H1 (cell line): Measurements from ENCODE around the gene CRYGN. TPM values are rescaled to one million over a fixed set of nuclear protein-coding genes. Genes with fewer than 3 reads are reported as not detected.

ENCODE experiments used
- CTCF ChIA-PET: fragments of 300-600 bp; sonication (Branson Sonifier 250); formaldehyde crosslinking; loops from one replicate; lab custom pipeline; 2021; ENCODE audit not compliant: partially characterized antibody; lab: Charles Lee
- POLR2A ChIA-PET: fragments of 300-600 bp; sonication (Branson Sonifier 250); formaldehyde crosslinking; loops from one replicate; lab custom pipeline; 2021; ENCODE audit warnings: inconsistent platforms; ENCODE audit not compliant: partially characterized antibody; lab: Charles Lee
- DNase-seq, 2 experiments: peaks; one replicate each; pipeline versions ENCODE4 v3.0.0 to v3.0.0-alpha.2; 2010 to 2022; ENCODE audit warnings: low spot score in 2 of 2, low read depth in 1 of 2, mixed read lengths in 1 of 2
- FAIRE-seq: peaks from 2 replicates; lab custom pipeline; 2011; peaks lifted over from hg19 to GRCh38; lab: Jason Lieb, UNC
- H2AFZ ChIP-seq: 2 replicates; pipeline ENCODE4 v1.8.1; 2012; ENCODE audit warnings: low read length, inconsistent platforms
- H2AK5ac ChIP-seq: 2 replicates; pipeline ENCODE4 v1.6.1; 2013; ENCODE audit warnings: low read depth, low read length
- H2BK120ac ChIP-seq: replicated peaks from 2 replicates; pipeline ENCODE3; 2013; ENCODE audit warnings: low read depth, low read length, inconsistent platforms
- H2BK12ac ChIP-seq: 2 replicates; pipeline ENCODE4 v1.6.1; 2013; ENCODE audit warnings: low read depth, low read length
- H2BK15ac ChIP-seq: 2 replicates; pipeline ENCODE4 v1.6.1; 2013; ENCODE audit warnings: low read length
- H2BK20ac ChIP-seq: 2 replicates; pipeline ENCODE4 v1.6.1; 2013; ENCODE audit warnings: low read length
- H2BK5ac ChIP-seq: 2 replicates; pipeline ENCODE4 v1.6.1; 2013; ENCODE audit warnings: low read depth, low read length
- H3K14ac ChIP-seq: 2 replicates; pipeline ENCODE4 v1.6.1; 2013; ENCODE audit warnings: inconsistent platforms; ENCODE audit not compliant: insufficient read length
- H3K18ac ChIP-seq: 2 replicates; pipeline ENCODE4 v1.6.1; 2013; ENCODE audit warnings: low read length; ENCODE audit errors: extremely low read depth
- H3K23ac ChIP-seq: 2 replicates; pipeline ENCODE4 v1.6.1; 2013; ENCODE audit warnings: inconsistent platforms; ENCODE audit not compliant: insufficient read length
- H3K23me2 ChIP-seq: 2 replicates; pipeline ENCODE4 v1.6.1; 2013; ENCODE audit warnings: low read depth, low read length
- H3K27ac ChIP-seq: 2 replicates; pipeline ENCODE4 v1.6.1; 2011; ENCODE audit warnings: low read depth, low read length, inconsistent platforms
- H3K27me3 ChIP-seq, 4 experiments: replicated peaks in 1 of 4; 1 replicate in 1 of 4; 2 replicates in 3 of 4; pipeline versions ENCODE4 v1.6.1 to v1.8.1; 2011 to 2013; ENCODE audit warnings: low read length in 3 of 4, mild to moderate bottlenecking in 3 of 4, inconsistent platforms in 2 of 4, mixed read lengths in 2 of 4, moderate library complexity in 1 of 4; ENCODE audit not compliant: control insufficient read depth in 3 of 4, insufficient read depth in 3 of 4; ENCODE audit errors: extremely low read depth in 1 of 4
- H3K36me3 ChIP-seq, 4 experiments: 2 replicates each; pipeline versions ENCODE4 v1.6.1 to v1.8.1; 2011 to 2013; ENCODE audit warnings: mild to moderate bottlenecking in 4 of 4, low read length in 3 of 4, moderate library complexity in 2 of 4, control low read depth in 1 of 4, inconsistent platforms in 1 of 4; ENCODE audit not compliant: insufficient read depth in 4 of 4, control insufficient read depth in 2 of 4
- H3K4ac ChIP-seq: replicated peaks from 2 replicates; pipeline ENCODE3; 2013; ENCODE audit warnings: low read length, low read depth, mixed read lengths, inconsistent platforms; ENCODE audit not compliant: insufficient read length
- H3K4me1 ChIP-seq, 4 experiments: replicated peaks in 1 of 4; 1 replicate in 1 of 4; 2 replicates in 3 of 4; pipeline versions ENCODE4 v1.6.1 to v1.8.1; 2011 to 2013; ENCODE audit warnings: low read length in 3 of 4, inconsistent platforms in 2 of 4, mixed read lengths in 1 of 4; ENCODE audit not compliant: insufficient read depth in 4 of 4, control insufficient read depth in 3 of 4
- H3K4me2 ChIP-seq, 2 experiments: 2 replicates each; pipeline versions ENCODE4 v1.6.1 to v1.8.1; 2011 to 2013; ENCODE audit warnings: low read depth in 2 of 2, low read length in 2 of 2, control low read depth in 1 of 2, inconsistent platforms in 1 of 2, mild to moderate bottlenecking in 1 of 2; ENCODE audit not compliant: insufficient read depth in 1 of 2
- H3K4me3 ChIP-seq, 4 experiments: fragments of 200-600, 300-600 bp in 1 of 4; sonication (generic), shearing (Covaris generic), sonication (Bioruptor Twin) in 1 of 4; 2 replicates each; pipeline versions ENCODE4 v1.5.1 to v1.8.1; 2011 to 2016; ENCODE audit warnings: low read length in 4 of 4, low read depth in 3 of 4, control low read depth in 2 of 4, inconsistent platforms in 2 of 4, mild to moderate bottlenecking in 2 of 4, mixed read lengths in 1 of 4, moderate library complexity in 1 of 4; ENCODE audit not compliant: insufficient read depth in 2 of 4; ENCODE audit errors: extremely low read depth in 1 of 4
- H3K56ac ChIP-seq: replicated peaks from 2 replicates; pipeline ENCODE3; 2013; ENCODE audit warnings: low read depth, mild to moderate bottlenecking, mixed read lengths, low read length, inconsistent platforms; ENCODE audit not compliant: insufficient read length
- H3K79me1 ChIP-seq: 2 replicates; pipeline ENCODE4 v1.6.1; 2013; ENCODE audit warnings: low read depth, low read length, control low read depth
- H3K79me2 ChIP-seq, 2 experiments: 2 replicates each; pipeline versions ENCODE4 v1.6.1 to v1.8.1; 2012 to 2013; ENCODE audit warnings: low read length in 2 of 2, mild to moderate bottlenecking in 2 of 2, inconsistent platforms in 1 of 2; ENCODE audit not compliant: insufficient read depth in 2 of 2, control insufficient read depth in 1 of 2
- H3K9ac ChIP-seq, 4 experiments: replicated peaks in 1 of 4; 1 replicate in 1 of 4; 2 replicates in 3 of 4; pipeline versions ENCODE4 v1.6.1 to v1.8.1; 2011 to 2013; ENCODE audit warnings: low read depth in 3 of 4, low read length in 3 of 4, control low read depth in 2 of 4, mild to moderate bottlenecking in 2 of 4, moderate library complexity in 2 of 4, inconsistent platforms in 1 of 4; ENCODE audit errors: extremely low read depth in 1 of 4
- H3K9me3 ChIP-seq, 2 experiments: 2 replicates each; pipeline versions ENCODE4 v1.6.1 to v1.8.1; 2012 to 2013; ENCODE audit warnings: mild to moderate bottlenecking in 2 of 2, moderate library complexity in 2 of 2, control low read depth in 1 of 2, inconsistent platforms in 1 of 2, low read depth in 1 of 2, low read length in 1 of 2, mixed read lengths in 1 of 2; ENCODE audit not compliant: insufficient read depth in 2 of 2
- H4K20me1 ChIP-seq, 2 experiments: replicated peaks in 1 of 2; 2 replicates each; pipeline versions ENCODE3 to v1.8.1; 2011 to 2013; ENCODE audit warnings: inconsistent platforms in 2 of 2, low read length in 2 of 2, mild to moderate bottlenecking in 1 of 2; ENCODE audit not compliant: insufficient read depth in 2 of 2, control insufficient read depth in 1 of 2
- H4K5ac ChIP-seq: 2 replicates; pipeline ENCODE4 v1.6.1; 2013; ENCODE audit warnings: low read length, low read depth, mixed read lengths, inconsistent platforms; ENCODE audit not compliant: insufficient read length
- H4K8ac ChIP-seq: 2 replicates; pipeline ENCODE4 v1.8.0; 2013; ENCODE audit warnings: mild to moderate bottlenecking, moderate library complexity, low read length, inconsistent platforms; ENCODE audit not compliant: insufficient read depth; ENCODE audit errors: extremely low read depth
- H4K91ac ChIP-seq: replicated peaks from 2 replicates; pipeline ENCODE3; 2013; ENCODE audit warnings: low read length, mixed read lengths, inconsistent platforms; ENCODE audit not compliant: insufficient read length
- CREB1 ChIP-seq: IDR thresholded peaks from 2 replicates; pipeline ENCODE4 v1.6.1; 2012; ENCODE audit warnings: inconsistent platforms
- GABPA ChIP-seq: IDR thresholded peaks from 2 replicates; pipeline ENCODE4 v1.6.1; 2011; ENCODE audit warnings: mild to moderate bottlenecking, low read length, moderate library complexity, borderline replicate concordance; ENCODE audit not compliant: insufficient read depth
- WGBS, 2 experiments: shearing (Covaris generic) in 1 of 2; methylation state at CpG; one replicate each; pipeline versions ENCODE4 v1.1.6 to v1.1.7; 2013 to 2015; ENCODE audit warnings: low lambda C conversion rate in 2 of 2, mixed read lengths in 2 of 2, inconsistent platforms in 1 of 2, low coverage in 1 of 2, missing lambda C conversion rate in 1 of 2; ENCODE audit not compliant: insufficient replicate concordance in 2 of 2, insufficient coverage in 1 of 2, insufficient read length in 1 of 2; ENCODE audit errors: extremely low coverage in 1 of 2, missing lambda C conversion rate in 1 of 2; 5-methylcytosine and 5-hydroxymethylcytosine counted together
- polyA plus RNA-seq, 7 experiments: library from polyadenylated mRNA; depleted of rRNA in 3 of 7; stranded (reverse) in 5 of 7; unstranded in 2 of 7; fragments of >200 nt in 5 of 7; fragments of 200-250 nt in 2 of 7; gene quantifications; 1 replicate in 5 of 7; 2 replicates in 1 of 7; 4 replicates in 1 of 7; pipeline versions ENCODE4 v1.2.1 to v1.2.3, GENCODE V29; 2011 to 2013; ENCODE audit warnings: missing spikeins in 2 of 7, mixed read lengths in 2 of 7
- total RNA-seq: library from RNA; stranded (reverse); fragmentation: NEBNext Ultra II Directional; extraction: Animal tissue kit (Norgen Biotek cat#: 25700); gene quantifications from 2 replicates; pipeline ENCODE4 v1.2.1, GENCODE V29; 2021

CRYGN gene
- total and polyA plus RNA-seq, 2 of the 8 experiments (the other 6 are each of a cell fraction or from before 2014, with no cell fraction given), result 0.98 to 1.6 TPM

- Histone ChIP-seq H2BK120ac (no peak overlapping the region), H4K20me1 (no peaks in the 10 kb centered on the region), H2BK20ac (no peak overlapping the region), H3K79me1 (no peaks in the 10 kb centered on the region), H2BK12ac (no peak overlapping the region), H3K9ac (no peak overlapping the region), H3K14ac (no peak overlapping the region), H3K23ac (no peak overlapping the region), H4K91ac (no peak overlapping the region), H2BK15ac (no peak overlapping the region), H3K79me2 (no peaks in the 10 kb centered on the region), H2AK5ac (no peak overlapping the region), H2AFZ (no peak overlapping the region), H3K23me2 (no peaks in the 10 kb centered on the region; the same call in 1 of the 2 replicates), H3K4me3 (no peak overlapping the region), H3K27ac (no peak overlapping the region), H3K4me2 (no peak overlapping the region), H3K4me1 (peaks cover 0 to 12% (median 4%) of the 10 kb centered on the region in 4 experiments; a peak in 6 of 7 replicates), H3K56ac (no peak overlapping the region), H4K8ac (no peak overlapping the region), H4K5ac (no peak overlapping the region), H3K36me3 (no peaks in the 10 kb centered on the region), H2BK5ac (no peak overlapping the region), H3K27me3 (no peaks in the 10 kb centered on the region), H3K18ac (no peak overlapping the region; the same call in 1 of the 2 replicates), H3K4ac (no peak overlapping the region), H3K9me3 (no peaks in the 10 kb centered on the region)
- DNase-seq, result no peak
- POLR2A ChIA-PET, result no interaction called here
- CTCF ChIA-PET, result interaction anchor here (0.6 to 1.6 kb wide), 5 partner anchors 9 to 81 kb away, joined by 3 to 10 read pairs (median 4); no protein-coding TSS in a partner anchor
- TF ChIP-seq CREB1, result no peak
- peak; percentile 12; the same call in 1 of the 2 replicates for TF ChIP-seq GABPA
- WGBS, 2 experiments, result 82% methylated on average over 25 of the region's 25 CpGs; no CpG with 5 or more reads in 1 of the 2 experiments
- no peak for FAIRE-seq
Observed at GRCh38 chr7:151390598-151391357, 49.2 kb downstream of the CRYGN start.
